NK-92 (cell line): ENCODE measurements around the gene RBBP7.
"Not testable (repeated sequence)": the region's sequence is repeated elsewhere in the genome, so short reads cannot be mapped to it uniquely, and the experiment has no call there.

Experiments used
- DNase-seq: peaks from one replicate; lab custom pipeline; 2025; ENCODE audit not compliant: unreplicated experiment; lab: John Stamatoyannopoulos, UW

RBBP7 gene

DNA sequence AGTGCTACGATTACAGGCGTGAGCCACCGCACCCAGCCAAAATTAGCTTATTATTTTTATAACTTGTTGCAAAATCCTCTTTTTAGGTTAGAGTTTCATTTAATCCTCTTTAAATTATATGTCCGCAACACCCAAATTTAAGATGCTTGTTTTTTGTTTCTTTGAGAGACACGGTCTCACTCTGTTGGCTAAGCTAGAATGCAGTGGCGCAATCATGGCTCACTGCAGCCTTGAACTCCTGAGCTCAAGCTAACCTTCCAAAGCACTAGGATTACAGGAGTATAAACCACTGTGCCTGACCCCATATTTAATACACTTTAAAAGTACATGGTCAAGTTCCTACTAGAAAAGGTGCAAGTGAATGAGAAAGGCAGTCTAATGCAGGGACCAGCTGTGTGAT lies 2.2 kb downstream of the RBBP7 start:
- no peak for DNase-seq

GRCh38 chrX:16862829-16863228 lies 7.3 kb downstream of the RBBP7 start:
- DNase-seq: no peak

DNA sequence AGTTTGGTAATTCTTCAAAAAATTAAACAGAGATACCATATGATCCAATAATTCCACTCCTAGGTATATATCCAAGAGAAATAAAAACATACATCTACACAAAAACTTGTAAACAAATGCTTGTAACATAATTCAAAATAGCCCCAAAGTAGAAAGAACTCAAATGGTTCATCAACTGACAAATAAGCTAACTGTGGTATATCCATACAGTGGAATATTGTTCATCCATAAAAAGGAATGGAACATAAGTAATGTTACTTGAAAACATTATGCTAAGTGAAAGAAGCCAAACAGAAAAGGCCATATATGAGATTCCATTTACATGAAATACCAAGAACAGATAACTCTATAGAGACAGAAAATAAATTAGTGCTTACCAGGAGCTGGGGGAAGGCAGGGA lies 13.4 kb downstream of the RBBP7 start:
- DNase-seq: no peak

GRCh38 chrX:16856076-16856404 lies 14.1 kb downstream of the RBBP7 start:
- not testable (repeated sequence) for DNase-seq

DNA sequence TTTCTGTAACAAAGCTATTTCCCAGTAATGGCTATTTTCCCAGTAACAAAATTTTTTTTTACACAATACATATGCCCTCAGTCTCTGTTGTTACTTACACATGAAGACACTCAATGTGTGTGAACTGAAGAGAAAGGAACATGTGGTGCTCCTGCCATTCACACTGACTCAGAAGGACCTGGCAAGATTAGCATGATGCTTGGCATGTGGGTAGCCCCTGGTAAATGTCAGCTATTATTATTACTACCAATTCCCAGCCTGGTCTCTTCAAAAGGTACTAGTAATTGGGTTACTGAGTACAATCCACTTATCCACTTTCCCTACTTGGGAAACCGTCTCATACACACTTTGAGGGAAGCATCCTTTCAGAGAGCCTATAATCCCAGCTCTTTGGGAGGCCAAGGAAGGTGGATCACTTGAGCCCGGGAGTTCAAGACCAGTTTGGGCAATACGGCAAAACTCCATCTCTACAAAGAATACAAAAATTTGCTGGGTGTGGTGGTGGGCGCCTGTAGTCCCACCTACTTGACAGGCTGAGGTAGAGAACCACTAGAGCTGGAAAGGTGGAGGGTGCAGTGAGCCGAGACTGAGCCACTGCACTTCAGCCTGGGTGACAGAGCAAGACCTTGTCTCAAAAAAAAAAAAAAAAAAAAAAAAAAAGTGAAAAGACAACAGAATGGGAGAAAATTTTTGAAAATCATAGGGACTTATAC lies 14.6 kb downstream of the RBBP7 start:
- DNase-seq: no peak

GRCh38 chrX:16853537-16853936 lies 16.6 kb downstream of the RBBP7 start:
- DNase-seq: no peak

GRCh38 chrX:16852617-16853179 lies 17.5 kb downstream of the RBBP7 start:
- DNase-seq: no peak

DNA sequence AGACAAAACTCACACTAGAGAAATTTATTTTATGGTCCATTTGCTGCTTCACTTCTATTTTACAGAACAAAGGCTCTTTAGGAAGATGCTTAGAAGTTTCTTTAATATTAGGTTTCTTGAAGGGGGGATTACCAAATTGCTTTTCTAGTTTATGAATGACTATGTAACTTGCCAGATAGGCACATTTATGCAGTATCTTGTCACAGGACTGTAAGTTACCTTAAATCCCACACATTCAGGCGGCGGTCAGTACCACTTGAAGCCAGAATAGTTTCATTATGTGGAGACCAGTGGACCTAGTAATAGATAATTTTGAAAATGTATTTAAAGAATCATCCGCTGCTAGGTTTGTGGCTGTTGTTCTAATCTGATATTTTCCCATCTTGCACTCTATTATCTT lies 18.3 kb downstream of the RBBP7 start:
- no peak for DNase-seq

DNA sequence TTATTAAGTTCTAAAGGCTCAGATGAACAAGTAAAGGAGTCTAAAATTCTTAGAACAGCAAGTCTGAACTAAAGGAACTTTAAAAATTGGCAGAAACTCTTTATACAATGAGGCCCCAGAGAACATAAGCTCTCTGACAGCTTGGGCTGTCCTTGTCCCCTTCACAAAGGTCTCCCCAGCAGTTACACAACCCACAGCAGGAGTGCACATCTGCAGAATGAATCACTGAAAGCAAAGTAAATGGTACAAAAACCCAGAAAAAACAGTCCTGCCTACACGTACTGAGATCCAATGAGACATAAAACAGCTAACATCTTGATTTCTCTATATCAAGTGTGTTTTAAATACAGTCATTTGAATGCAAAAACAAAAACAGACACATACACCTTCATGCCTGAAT lies 18.7 kb downstream of the RBBP7 start:
- no peak for DNase-seq

DNA sequence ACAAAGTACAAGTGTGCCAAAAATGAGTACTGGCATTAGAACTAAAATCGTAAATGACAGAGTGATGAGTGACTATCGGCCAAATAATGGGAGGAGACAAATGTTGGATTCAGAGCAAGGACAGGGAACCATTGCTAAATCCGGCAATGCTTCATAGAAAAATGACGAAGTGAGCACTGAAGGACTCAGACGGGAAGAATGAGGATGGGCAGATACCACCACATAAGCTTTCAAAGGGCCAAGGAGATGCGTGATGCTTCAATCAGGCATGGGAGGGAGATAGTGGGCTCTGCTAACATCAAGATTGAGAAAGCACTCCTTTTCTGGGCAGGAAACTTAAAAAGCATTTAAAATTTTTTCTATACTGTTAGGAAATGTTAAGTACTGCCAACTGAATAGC lies 21.6 kb downstream of the RBBP7 start:
- DNase-seq: no peak

- DNase-seq: no peak
Measured at GRCh38 chrX:16845686-16846085, 24.5 kb downstream of the RBBP7 start.

DNA sequence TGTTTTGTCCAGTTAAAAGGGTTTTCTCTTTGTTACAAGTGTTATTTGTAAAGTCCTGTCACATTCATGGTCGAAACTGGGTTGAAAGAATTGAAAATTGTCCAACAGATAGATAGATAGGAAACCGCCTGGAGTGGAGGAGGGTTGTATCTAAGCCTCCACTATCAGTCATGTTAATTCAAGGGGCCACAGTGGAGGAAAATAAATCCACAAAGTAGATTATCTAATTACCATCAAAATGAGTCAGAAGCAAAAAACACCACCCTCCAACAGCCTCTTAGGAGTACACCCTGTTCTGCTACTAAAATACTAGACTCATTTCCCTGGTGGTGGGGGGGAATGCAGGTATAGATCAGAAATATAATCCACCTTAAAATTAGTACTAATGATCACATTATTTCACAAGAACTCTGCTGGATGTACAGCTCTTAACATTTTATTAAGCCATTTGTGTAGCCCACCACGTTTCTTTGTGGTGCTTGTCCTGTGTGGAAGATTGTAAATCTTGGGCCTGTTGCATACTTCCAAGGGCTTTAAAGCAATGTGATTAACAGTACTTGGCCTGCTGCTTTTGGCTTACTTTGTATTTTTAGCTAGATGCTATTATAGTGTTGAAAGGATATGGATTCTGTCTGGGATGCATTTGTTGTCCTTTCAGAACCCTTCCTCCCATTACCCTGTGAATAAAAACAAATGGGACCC lies 26.8 kb downstream of the RBBP7 start:
- no peak for DNase-seq

DNA sequence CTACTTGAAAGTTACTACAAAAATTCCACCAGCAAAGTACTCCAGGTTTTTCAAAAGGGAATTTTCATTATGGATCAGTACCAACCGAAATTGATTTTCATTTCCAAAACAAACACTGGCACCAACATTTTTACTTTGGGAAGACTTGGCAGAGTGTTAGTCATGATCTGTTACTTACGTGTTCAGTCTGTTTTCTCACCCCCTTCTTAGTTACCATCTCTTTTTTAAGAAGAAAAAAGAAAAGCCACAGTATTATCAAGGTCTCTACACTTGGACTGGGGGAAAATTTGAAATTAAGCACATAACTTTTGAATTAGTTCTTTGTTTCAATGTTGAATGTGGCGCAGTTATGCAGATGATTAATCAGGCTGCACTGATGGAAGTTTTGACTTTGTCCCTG lies 27.5 kb downstream of the RBBP7 start:
- no peak for DNase-seq

DNA sequence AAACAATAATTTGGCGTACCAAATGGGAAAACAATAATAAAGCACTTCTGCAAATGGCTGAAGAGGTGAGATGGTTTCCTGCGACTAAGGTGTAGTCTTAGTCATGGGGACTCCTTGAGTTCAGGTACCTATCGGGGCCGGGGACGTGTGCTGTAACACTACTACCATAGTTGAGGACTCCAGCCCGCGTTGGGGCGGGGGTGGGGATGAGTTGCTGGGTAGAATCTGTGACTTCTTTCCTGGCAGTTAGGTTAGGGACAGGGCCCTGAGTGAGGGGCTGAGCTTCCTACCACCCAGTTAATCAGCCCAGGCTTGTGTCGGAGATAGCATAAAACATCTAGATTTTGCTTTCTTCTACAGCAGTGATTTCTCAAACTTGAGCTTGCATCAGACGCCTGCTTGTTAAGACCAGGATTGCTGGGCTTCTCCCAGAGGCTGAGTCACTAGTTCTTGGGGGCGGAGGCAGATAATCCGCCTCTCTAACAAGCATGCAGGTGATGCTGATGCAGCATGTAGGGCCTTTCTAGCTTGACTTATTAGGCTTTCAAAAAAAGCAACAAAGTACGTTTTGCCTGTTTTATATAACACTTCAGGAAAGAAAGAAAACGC lies 30.2 kb downstream of the RBBP7 start:
- no peak for DNase-seq

DNA sequence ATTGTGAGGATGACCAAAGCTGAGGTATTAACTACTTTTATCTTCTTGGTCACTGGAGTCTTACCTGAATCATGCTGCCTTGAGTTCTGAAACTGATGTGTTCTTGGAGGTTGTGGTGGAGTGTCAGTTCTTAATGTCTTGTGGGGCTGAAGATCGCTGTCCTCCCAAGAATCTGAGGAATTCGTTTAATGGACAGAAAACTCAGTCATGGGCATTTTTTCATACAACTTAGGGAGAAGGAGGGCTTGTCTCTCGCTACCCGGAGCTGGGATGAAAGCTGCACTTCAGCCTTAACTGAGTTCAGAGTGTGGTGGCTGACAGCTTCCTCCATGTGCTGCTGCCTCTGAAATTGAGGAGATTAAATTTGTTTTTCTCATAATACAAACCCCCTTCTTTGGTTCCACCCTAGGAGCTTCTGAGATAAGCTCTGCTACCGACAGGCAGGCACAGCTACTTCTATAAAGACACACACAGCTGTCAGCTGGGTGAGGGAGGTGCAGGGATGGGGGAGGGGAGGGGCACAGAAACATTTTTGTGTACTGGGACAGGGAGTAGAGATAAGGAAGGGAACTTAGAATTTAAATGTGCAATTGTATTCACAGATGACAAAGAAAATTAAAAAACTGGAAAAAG lies 30.8 kb downstream of the RBBP7 start:
- no peak for DNase-seq

GRCh38 chrX:16838202-16839066 lies 31.7 kb downstream of the RBBP7 start:
- no peak for DNase-seq

GRCh38 chrX:16836371-16836770 lies 33.8 kb downstream of the RBBP7 start:
- DNase-seq: no peak

DNA sequence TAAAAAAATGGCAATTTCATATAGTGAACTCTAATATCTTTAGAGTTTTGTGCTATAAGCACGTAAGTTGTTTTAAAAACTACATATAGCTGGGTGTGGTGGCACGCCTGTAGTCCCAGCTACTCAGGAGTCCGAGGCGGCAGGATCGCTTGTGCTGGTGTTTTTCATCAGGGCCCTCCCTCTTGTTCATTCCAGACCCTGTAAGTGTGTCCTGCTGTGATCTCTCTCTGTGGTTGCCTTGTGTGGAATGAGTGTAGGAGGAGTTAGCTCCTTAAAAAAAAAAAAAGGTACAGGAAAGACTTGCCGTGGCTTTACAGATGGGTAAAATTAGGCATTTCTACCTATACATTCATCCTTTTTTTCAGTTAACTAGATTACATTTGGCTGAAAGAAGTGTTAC lies 35.4 kb downstream of the RBBP7 start:
- no peak for DNase-seq

DNA sequence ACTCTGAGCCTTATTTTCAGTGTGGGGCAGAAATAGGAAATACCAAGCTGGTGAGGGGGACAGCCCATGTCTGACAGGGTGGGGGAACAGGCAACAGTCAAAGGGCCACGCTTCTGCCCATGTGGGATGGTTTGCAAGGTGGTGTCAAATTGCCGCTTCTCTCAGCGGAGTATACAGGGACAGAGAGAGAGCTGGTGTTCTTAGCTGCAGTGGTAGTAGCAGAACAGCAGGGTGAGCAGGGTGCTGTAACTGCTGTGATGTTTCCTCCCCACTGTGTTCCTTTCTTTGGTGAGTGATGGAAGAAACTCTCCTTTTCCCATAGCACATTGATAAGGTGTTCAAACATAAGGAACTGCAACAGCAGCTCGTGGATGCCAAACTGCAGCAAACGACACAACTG lies 37.9 kb downstream of the RBBP7 start:
- no peak for DNase-seq

DNA sequence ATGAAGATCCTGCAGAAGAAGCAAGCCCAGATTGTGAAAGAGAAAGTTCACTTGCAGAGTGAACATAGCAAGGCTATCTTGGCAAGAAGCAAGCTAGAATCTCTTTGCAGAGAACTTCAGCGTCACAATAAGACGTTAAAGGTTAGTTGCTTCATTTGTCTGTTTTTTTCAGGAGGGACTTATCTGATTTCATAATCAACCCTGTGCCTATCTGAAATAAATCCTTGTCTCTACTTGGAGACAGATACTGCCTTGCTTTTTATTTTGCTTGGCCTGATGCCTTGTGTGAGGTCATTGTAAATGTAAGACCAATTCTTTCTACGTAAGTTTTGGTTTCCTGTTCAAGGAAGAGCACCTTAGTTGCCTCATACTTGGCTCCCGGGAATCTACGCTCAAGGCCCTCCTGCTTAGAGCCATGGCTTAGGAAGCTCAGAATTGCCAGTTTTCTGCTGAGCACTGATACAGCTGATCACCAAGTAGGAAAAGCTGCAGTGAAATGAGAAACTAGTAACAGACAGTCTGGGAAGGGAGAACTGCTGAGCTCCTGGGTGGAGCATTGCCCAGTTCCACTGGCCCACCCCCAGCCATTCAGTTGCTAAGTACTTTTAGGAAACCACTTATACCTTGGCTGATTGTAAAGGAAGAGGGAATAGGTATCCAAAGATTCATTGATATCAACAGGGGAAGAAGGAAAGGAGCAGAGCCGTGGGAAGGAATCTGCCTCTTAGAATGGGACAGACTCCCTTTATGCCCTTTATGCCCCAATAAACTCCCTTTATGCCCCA lies 41.8 kb downstream of the RBBP7 start:
- DNase-seq: no peak
